Prostate gland (tissue), 2 donors: Measurements from ENCODE around the gene FRMPD4.

Source experiments
- CTCF ChIP-seq, 4 experiments: fragments of 200-600 bp in 2 of 4; fragments of 450-650 bp in 2 of 4; sonication (generic) in 2 of 4; IDR thresholded peaks; 1 replicate in 3 of 4; 2 replicates in 1 of 4; pipeline ENCODE4 v1.5.1; 2016 to 2019; ENCODE audit warnings: antibody characterized with exemption in 4 of 4, mild to moderate bottlenecking in 2 of 4, moderate library complexity in 2 of 4
- POLR2A ChIP-seq: fragments of 450-650 bp; IDR thresholded peaks from one replicate; pipeline ENCODE4 v1.6.1; 2016; ENCODE audit warnings: antibody characterized with exemption, mild to moderate bottlenecking

DNA sequence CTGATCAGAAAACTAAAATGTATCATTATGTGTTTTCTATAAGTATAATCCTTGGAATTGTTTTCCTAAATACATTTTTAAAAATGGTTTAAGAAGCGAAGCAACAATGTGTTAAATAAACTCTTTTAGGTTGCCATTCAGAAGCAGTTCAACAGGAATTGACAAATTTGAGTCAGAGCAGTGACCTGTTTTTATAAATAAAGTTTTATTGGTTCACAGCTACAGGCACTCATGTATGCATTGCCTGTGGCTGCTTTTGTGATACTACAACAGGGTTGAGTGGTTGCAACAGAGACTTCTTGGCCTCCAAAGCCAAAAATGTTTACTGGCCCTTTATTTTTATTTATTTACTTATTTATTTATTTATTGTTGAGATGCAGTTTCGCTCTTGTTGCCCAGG, 99.5 kb downstream of the FRMPD4 start:
- TF ChIP-seq POLR2A (no peak), CTCF (IDR thresholded peaks at IDR 0.05) (no peak)
